H1 (cell line): ENCODE results near the gene CST11. TPM values are rescaled to one million over a fixed set of nuclear protein-coding genes. Genes with fewer than 3 reads are reported as not detected.

ENCODE experiments used
- CTCF ChIA-PET: fragments of 300-600 bp; sonication (Branson Sonifier 250); formaldehyde crosslinking; loops from one replicate; lab custom pipeline; 2021; ENCODE audit not compliant: partially characterized antibody; lab: Charles Lee
- POLR2A ChIA-PET: fragments of 300-600 bp; sonication (Branson Sonifier 250); formaldehyde crosslinking; loops from one replicate; lab custom pipeline; 2021; ENCODE audit warnings: inconsistent platforms; ENCODE audit not compliant: partially characterized antibody; lab: Charles Lee
- DNase-seq, 2 experiments: peaks; one replicate each; pipeline versions ENCODE4 v3.0.0 to v3.0.0-alpha.2; 2010 to 2022; ENCODE audit warnings: low spot score in 2 of 2, low read depth in 1 of 2, mixed read lengths in 1 of 2
- FAIRE-seq: peaks from 2 replicates; lab custom pipeline; 2011; peaks lifted over from hg19 to GRCh38; lab: Jason Lieb, UNC
- H2AFZ ChIP-seq: 2 replicates; pipeline ENCODE4 v1.8.1; 2012; ENCODE audit warnings: low read length, inconsistent platforms
- H2AK5ac ChIP-seq: 2 replicates; pipeline ENCODE4 v1.6.1; 2013; ENCODE audit warnings: low read depth, low read length
- H2BK120ac ChIP-seq: replicated peaks from 2 replicates; pipeline ENCODE3; 2013; ENCODE audit warnings: low read depth, low read length, inconsistent platforms
- H2BK12ac ChIP-seq: 2 replicates; pipeline ENCODE4 v1.6.1; 2013; ENCODE audit warnings: low read depth, low read length
- H2BK15ac ChIP-seq: 2 replicates; pipeline ENCODE4 v1.6.1; 2013; ENCODE audit warnings: low read length
- H2BK20ac ChIP-seq: 2 replicates; pipeline ENCODE4 v1.6.1; 2013; ENCODE audit warnings: low read length
- H2BK5ac ChIP-seq: 2 replicates; pipeline ENCODE4 v1.6.1; 2013; ENCODE audit warnings: low read depth, low read length
- H3K14ac ChIP-seq: 2 replicates; pipeline ENCODE4 v1.6.1; 2013; ENCODE audit warnings: inconsistent platforms; ENCODE audit not compliant: insufficient read length
- H3K18ac ChIP-seq: 2 replicates; pipeline ENCODE4 v1.6.1; 2013; ENCODE audit warnings: low read length; ENCODE audit errors: extremely low read depth
- H3K23ac ChIP-seq: 2 replicates; pipeline ENCODE4 v1.6.1; 2013; ENCODE audit warnings: inconsistent platforms; ENCODE audit not compliant: insufficient read length
- H3K23me2 ChIP-seq: 2 replicates; pipeline ENCODE4 v1.6.1; 2013; ENCODE audit warnings: low read depth, low read length
- H3K27ac ChIP-seq: 2 replicates; pipeline ENCODE4 v1.6.1; 2011; ENCODE audit warnings: low read depth, low read length, inconsistent platforms
- H3K27me3 ChIP-seq, 4 experiments: replicated peaks in 1 of 4; 1 replicate in 1 of 4; 2 replicates in 3 of 4; pipeline versions ENCODE4 v1.6.1 to v1.8.1; 2011 to 2013; ENCODE audit warnings: low read length in 3 of 4, mild to moderate bottlenecking in 3 of 4, inconsistent platforms in 2 of 4, mixed read lengths in 2 of 4, moderate library complexity in 1 of 4; ENCODE audit not compliant: control insufficient read depth in 3 of 4, insufficient read depth in 3 of 4; ENCODE audit errors: extremely low read depth in 1 of 4
- H3K36me3 ChIP-seq, 4 experiments: 2 replicates each; pipeline versions ENCODE4 v1.6.1 to v1.8.1; 2011 to 2013; ENCODE audit warnings: mild to moderate bottlenecking in 4 of 4, low read length in 3 of 4, moderate library complexity in 2 of 4, control low read depth in 1 of 4, inconsistent platforms in 1 of 4; ENCODE audit not compliant: insufficient read depth in 4 of 4, control insufficient read depth in 2 of 4
- H3K4ac ChIP-seq: replicated peaks from 2 replicates; pipeline ENCODE3; 2013; ENCODE audit warnings: low read length, low read depth, mixed read lengths, inconsistent platforms; ENCODE audit not compliant: insufficient read length
- H3K4me1 ChIP-seq, 4 experiments: replicated peaks in 1 of 4; 1 replicate in 1 of 4; 2 replicates in 3 of 4; pipeline versions ENCODE4 v1.6.1 to v1.8.1; 2011 to 2013; ENCODE audit warnings: low read length in 3 of 4, inconsistent platforms in 2 of 4, mixed read lengths in 1 of 4; ENCODE audit not compliant: insufficient read depth in 4 of 4, control insufficient read depth in 3 of 4
- H3K4me2 ChIP-seq, 2 experiments: 2 replicates each; pipeline versions ENCODE4 v1.6.1 to v1.8.1; 2011 to 2013; ENCODE audit warnings: low read depth in 2 of 2, low read length in 2 of 2, control low read depth in 1 of 2, inconsistent platforms in 1 of 2, mild to moderate bottlenecking in 1 of 2; ENCODE audit not compliant: insufficient read depth in 1 of 2
- H3K4me3 ChIP-seq, 4 experiments: fragments of 200-600, 300-600 bp in 1 of 4; sonication (generic), shearing (Covaris generic), sonication (Bioruptor Twin) in 1 of 4; 2 replicates each; pipeline versions ENCODE4 v1.5.1 to v1.8.1; 2011 to 2016; ENCODE audit warnings: low read length in 4 of 4, low read depth in 3 of 4, control low read depth in 2 of 4, inconsistent platforms in 2 of 4, mild to moderate bottlenecking in 2 of 4, mixed read lengths in 1 of 4, moderate library complexity in 1 of 4; ENCODE audit not compliant: insufficient read depth in 2 of 4; ENCODE audit errors: extremely low read depth in 1 of 4
- H3K56ac ChIP-seq: replicated peaks from 2 replicates; pipeline ENCODE3; 2013; ENCODE audit warnings: low read depth, mild to moderate bottlenecking, mixed read lengths, low read length, inconsistent platforms; ENCODE audit not compliant: insufficient read length
- H3K79me1 ChIP-seq: 2 replicates; pipeline ENCODE4 v1.6.1; 2013; ENCODE audit warnings: low read depth, low read length, control low read depth
- H3K79me2 ChIP-seq, 2 experiments: 2 replicates each; pipeline versions ENCODE4 v1.6.1 to v1.8.1; 2012 to 2013; ENCODE audit warnings: low read length in 2 of 2, mild to moderate bottlenecking in 2 of 2, inconsistent platforms in 1 of 2; ENCODE audit not compliant: insufficient read depth in 2 of 2, control insufficient read depth in 1 of 2
- H3K9ac ChIP-seq, 4 experiments: replicated peaks in 1 of 4; 1 replicate in 1 of 4; 2 replicates in 3 of 4; pipeline versions ENCODE4 v1.6.1 to v1.8.1; 2011 to 2013; ENCODE audit warnings: low read depth in 3 of 4, low read length in 3 of 4, control low read depth in 2 of 4, mild to moderate bottlenecking in 2 of 4, moderate library complexity in 2 of 4, inconsistent platforms in 1 of 4; ENCODE audit errors: extremely low read depth in 1 of 4
- H3K9me3 ChIP-seq, 2 experiments: 2 replicates each; pipeline versions ENCODE4 v1.6.1 to v1.8.1; 2012 to 2013; ENCODE audit warnings: mild to moderate bottlenecking in 2 of 2, moderate library complexity in 2 of 2, control low read depth in 1 of 2, inconsistent platforms in 1 of 2, low read depth in 1 of 2, low read length in 1 of 2, mixed read lengths in 1 of 2; ENCODE audit not compliant: insufficient read depth in 2 of 2
- H4K20me1 ChIP-seq, 2 experiments: replicated peaks in 1 of 2; 2 replicates each; pipeline versions ENCODE3 to v1.8.1; 2011 to 2013; ENCODE audit warnings: inconsistent platforms in 2 of 2, low read length in 2 of 2, mild to moderate bottlenecking in 1 of 2; ENCODE audit not compliant: insufficient read depth in 2 of 2, control insufficient read depth in 1 of 2
- H4K5ac ChIP-seq: 2 replicates; pipeline ENCODE4 v1.6.1; 2013; ENCODE audit warnings: low read length, low read depth, mixed read lengths, inconsistent platforms; ENCODE audit not compliant: insufficient read length
- H4K8ac ChIP-seq: 2 replicates; pipeline ENCODE4 v1.8.0; 2013; ENCODE audit warnings: mild to moderate bottlenecking, moderate library complexity, low read length, inconsistent platforms; ENCODE audit not compliant: insufficient read depth; ENCODE audit errors: extremely low read depth
- H4K91ac ChIP-seq: replicated peaks from 2 replicates; pipeline ENCODE3; 2013; ENCODE audit warnings: low read length, mixed read lengths, inconsistent platforms; ENCODE audit not compliant: insufficient read length
- BRCA1 ChIP-seq: IDR thresholded peaks from 2 replicates; pipeline ENCODE4 v1.6.1; 2012; ENCODE audit warnings: low read depth, low read length, improper control_type of control experiment
- CHD1 ChIP-seq: IDR thresholded peaks from 2 replicates; pipeline ENCODE4 v1.6.1; 2012; ENCODE audit warnings: low read depth, low read length, improper control_type of control experiment
- EZH2 ChIP-seq: fragments of 200-600 bp; sonication (generic); IDR thresholded peaks from 2 replicates; pipeline ENCODE4 v1.7.1; 2012; ENCODE audit warnings: low read depth, mild to moderate bottlenecking, moderate library complexity, low read length, inconsistent platforms; ENCODE audit not compliant: severe bottlenecking
- PHF8 ChIP-seq: fragments of 200-600 bp; sonication (generic); conservative IDR thresholded peaks from 2 replicates; pipeline ENCODE4 v1.7.1; 2012; ENCODE audit warnings: low read depth, mild to moderate bottlenecking, inconsistent platforms, low read length, moderate library complexity
- POLR2AphosphoS5 ChIP-seq: IDR thresholded peaks from 2 replicates; pipeline ENCODE4 v1.6.1; 2011; ENCODE audit warnings: low read depth, low read length
- RAD21 ChIP-seq, 2 experiments: IDR thresholded peaks in 1 of 2; conservative IDR thresholded peaks in 1 of 2; 2 replicates each; pipeline ENCODE4 v1.6.1; 2011; ENCODE audit warnings: low read depth in 2 of 2, low read length in 2 of 2, improper control_type of control experiment in 1 of 2, inconsistent platforms in 1 of 2, mild to moderate bottlenecking in 1 of 2, moderate library complexity in 1 of 2
- RBBP5 ChIP-seq: IDR thresholded peaks from 2 replicates; pipeline ENCODE4 v1.7.1; 2012; ENCODE audit warnings: low read depth, mild to moderate bottlenecking, inconsistent platforms, low read length, moderate library complexity, borderline replicate concordance
- SIN3A ChIP-seq, 2 experiments: IDR thresholded peaks in 1 of 2; conservative IDR thresholded peaks in 1 of 2; 2 replicates each; pipeline ENCODE4 v1.6.1; 2011 to 2012; ENCODE audit warnings: low read length in 2 of 2, improper control_type of control experiment in 1 of 2, low read depth in 1 of 2, mild to moderate bottlenecking in 1 of 2
- SUZ12 ChIP-seq: fragments of 200-600 bp; sonication (generic); IDR thresholded peaks from 2 replicates; pipeline ENCODE4 v1.6.1; 2012; ENCODE audit warnings: mild to moderate bottlenecking, inconsistent platforms, low read length, moderate library complexity, mixed read lengths
- TEAD4 ChIP-seq: IDR thresholded peaks from 2 replicates; pipeline ENCODE4 v1.6.1; 2012; ENCODE audit warnings: low read depth, low read length, inconsistent platforms, mixed read lengths
- YY1 ChIP-seq: IDR thresholded peaks from 2 replicates; pipeline ENCODE4 v1.6.1; 2011; ENCODE audit warnings: low read depth, mild to moderate bottlenecking, low read length
- polyA plus RNA-seq, 7 experiments: library from polyadenylated mRNA; depleted of rRNA in 3 of 7; stranded (reverse) in 5 of 7; unstranded in 2 of 7; fragments of >200 nt in 5 of 7; fragments of 200-250 nt in 2 of 7; gene quantifications; 1 replicate in 5 of 7; 2 replicates in 1 of 7; 4 replicates in 1 of 7; pipeline versions ENCODE4 v1.2.1 to v1.2.3, GENCODE V29; 2011 to 2013; ENCODE audit warnings: missing spikeins in 2 of 7, mixed read lengths in 2 of 7
- total RNA-seq: library from RNA; stranded (reverse); fragmentation: NEBNext Ultra II Directional; extraction: Animal tissue kit (Norgen Biotek cat#: 25700); gene quantifications from 2 replicates; pipeline ENCODE4 v1.2.1, GENCODE V29; 2021

Gene CST11
- total and polyA plus RNA-seq, 2 of the 8 experiments (the other 6 are each of a cell fraction or from before 2014, with no cell fraction given): 2.0 TPM; not detected in 1

- no peak overlapping the region for H3K27ac ChIP-seq
- no peaks in the 10 kb centered on the region; the same call in 1 of the 2 replicates for H3K23me2 ChIP-seq
- no peak overlapping the region for H2BK15ac ChIP-seq
- no peak overlapping the region for H3K9ac ChIP-seq
- H2BK5ac ChIP-seq: no peak overlapping the region
- no peak overlapping the region for H2BK20ac ChIP-seq
- no peak overlapping the region for H3K4ac ChIP-seq
- H3K4me1 ChIP-seq: no peaks in the 10 kb centered on the region
- H3K9me3 ChIP-seq: no peaks in the 10 kb centered on the region
- DNase-seq (no peak), FAIRE-seq (no peak)
- H2BK12ac ChIP-seq: no peak overlapping the region
- no peak overlapping the region for H2BK120ac ChIP-seq
- no peak overlapping the region for H3K23ac ChIP-seq
- no peak overlapping the region for H3K14ac ChIP-seq
- H3K56ac ChIP-seq: no peak overlapping the region
- H3K79me2 ChIP-seq: peaks cover 11 to 76% of the 10 kb centered on the region in 2 experiments; a peak in 3 of 4 replicates
- H4K91ac ChIP-seq: no peak overlapping the region
- no peak overlapping the region for H2AK5ac ChIP-seq
- H3K79me1 ChIP-seq: peaks cover 7% of the 10 kb centered on the region
- POLR2A ChIA-PET: no interaction called here
- no peak overlapping the region for H3K4me3 ChIP-seq
- H2AFZ ChIP-seq: no peak overlapping the region
- H4K20me1 ChIP-seq: peaks cover 2 to 5% of the 10 kb centered on the region in 2 experiments
- H3K36me3 ChIP-seq: no peaks in the 10 kb centered on the region
- CTCF ChIA-PET: interaction anchor here (0.7 to 1.4 kb wide), 3 partner anchors 18 to 273 kb away, joined by 3 to 5 read pairs (median 4); no protein-coding TSS in a partner anchor
- H3K18ac ChIP-seq: no peak overlapping the region
- no peak overlapping the region for H4K8ac ChIP-seq
- H3K27me3 ChIP-seq: no peaks in the 10 kb centered on the region
- no peak overlapping the region for H4K5ac ChIP-seq
- no peak overlapping the region for H3K4me2 ChIP-seq
- TF ChIP-seq RBBP5 (no peak), PHF8 (no peak), EZH2 (no peak), SIN3A (conservative IDR thresholded peaks at IDR 0.05 in 1 of 2, IDR thresholded peaks at IDR 0.05 in 1 of 2; ENCODE audit: low read depth in 1 of 2, low read length in 2 of 2) (no peak), SUZ12 (no peak), POLR2AphosphoS5 (no peak), CHD1 (no peak), YY1 (no peak), BRCA1 (no peak), RAD21 (IDR thresholded peaks at IDR 0.05 in 1 of 2, conservative IDR thresholded peaks at IDR 0.05 in 1 of 2; ENCODE audit: low read depth in 2 of 2, low read length in 2 of 2) (no peak), TEAD4 (no peak)
Observed at GRCh38 chr20:23417861-23418260, 34.8 kb downstream of the CST11 start.
